ENCODE measurements around the gene FAM107B.

The FAM107B gene

GRCh38 chr10:14775656-14776055 is 959 bp upstream of the FAM107B start:
- Histone ChIP-seq H2BK5ac (ENCODE audit: low read length) (no peak overlapping the region), H2BK120ac (ENCODE audit: low read depth, low read length) (no peak overlapping the region), H3K56ac (ENCODE audit: low read length) (no peak overlapping the region), H3K4me1 (ENCODE audit: control insufficient read depth, low read depth, low read length) (no peaks in the 10 kb centered on the region), H3K27me3 (ENCODE audit: insufficient read depth, low read length, poor library complexity) (no peaks in the 10 kb centered on the region), H3K4me2 (ENCODE audit: low read length) (no peak overlapping the region), H2AK5ac (ENCODE audit: low read length) (no peak overlapping the region), H3K18ac (ENCODE audit: low read length) (no peak overlapping the region), H3K23ac (ENCODE audit: low read length) (no peak overlapping the region), H2BK15ac (replicated peaks; ENCODE audit: low read depth) (no peak overlapping the region), H3K36me3 (ENCODE audit: control insufficient read depth, insufficient read depth, low read length) (no peaks in the 10 kb centered on the region), H3K9ac (ENCODE audit: low read length) (no peak overlapping the region), H4K5ac (ENCODE audit: low read length) (no peak overlapping the region), H4K8ac (ENCODE audit: low read depth, low read length) (no peak overlapping the region), H3K79me1 (ENCODE audit: low read length) (no peaks in the 10 kb centered on the region), H3K79me2 (ENCODE audit: control insufficient read depth, insufficient read depth, low read length) (no peaks in the 10 kb centered on the region), H3K4ac (ENCODE audit: low read depth, low read length) (no peak overlapping the region), H3K4me3 (ENCODE audit: low read length) (no peak overlapping the region), H3K27ac (ENCODE audit: low read depth, low read length) (no peak overlapping the region)
- WGBS (ENCODE audit: extremely low coverage, insufficient coverage, low lambda C conversion rate): no CpG with 5 or more reads among the region's 3 CpGs
- no peak for DNase-seq

GRCh38 chr10:14774214-14774580 is 500 bp downstream of the FAM107B start:
- Histone ChIP-seq H3K4me2 (ENCODE audit: low read length) (no peak overlapping the region), H2BK120ac (ENCODE audit: low read depth, low read length) (no peak overlapping the region), H3K23ac (ENCODE audit: low read length) (no peak overlapping the region), H3K4me3 (ENCODE audit: low read length) (no peak overlapping the region), H3K18ac (ENCODE audit: low read length) (no peak overlapping the region), H3K4me1 (ENCODE audit: control insufficient read depth, low read depth, low read length) (no peaks in the 10 kb centered on the region), H3K4ac (ENCODE audit: low read depth, low read length) (no peak overlapping the region), H3K79me1 (ENCODE audit: low read length) (no peaks in the 10 kb centered on the region), H3K27ac (ENCODE audit: low read depth, low read length) (no peak overlapping the region), H3K36me3 (ENCODE audit: control insufficient read depth, insufficient read depth, low read length) (no peaks in the 10 kb centered on the region), H2BK5ac (ENCODE audit: low read length) (no peak overlapping the region), H2AK5ac (ENCODE audit: low read length) (no peak overlapping the region), H3K56ac (ENCODE audit: low read length) (no peak overlapping the region), H3K9ac (ENCODE audit: low read length) (no peak overlapping the region), H4K5ac (ENCODE audit: low read length) (no peak overlapping the region), H4K8ac (ENCODE audit: low read depth, low read length) (no peak overlapping the region), H2BK15ac (replicated peaks; ENCODE audit: low read depth) (no peak overlapping the region), H3K27me3 (ENCODE audit: insufficient read depth, low read length, poor library complexity) (no peaks in the 10 kb centered on the region), H3K79me2 (ENCODE audit: control insufficient read depth, insufficient read depth, low read length) (no peaks in the 10 kb centered on the region)
- no peak for DNase-seq
- WGBS (ENCODE audit: extremely low coverage, insufficient coverage, low lambda C conversion rate): no CpG with 5 or more reads among the region's 22 CpGs

- H3K18ac ChIP-seq (ENCODE audit: low read length): no peak overlapping the region
- H3K4me2 ChIP-seq (ENCODE audit: low read length): no peak overlapping the region
- no peak overlapping the region for H2BK5ac ChIP-seq (ENCODE audit: low read length)
- H3K79me2 ChIP-seq (ENCODE audit: control insufficient read depth, insufficient read depth, low read length): no peaks in the 10 kb centered on the region
- no peak overlapping the region for H3K4me3 ChIP-seq (ENCODE audit: low read length)
- no peak for DNase-seq
- no peak overlapping the region for H2BK15ac ChIP-seq (replicated peaks; ENCODE audit: low read depth)
- no peak overlapping the region for H3K4ac ChIP-seq (ENCODE audit: low read depth, low read length)
- H2BK120ac ChIP-seq (ENCODE audit: low read depth, low read length): no peak overlapping the region
- no peak overlapping the region for H3K23ac ChIP-seq (ENCODE audit: low read length)
- no peak overlapping the region for H4K5ac ChIP-seq (ENCODE audit: low read length)
- WGBS (ENCODE audit: extremely low coverage, insufficient coverage, low lambda C conversion rate): no CpG with 5 or more reads among the region's 10 CpGs
- H3K27ac ChIP-seq (ENCODE audit: low read depth, low read length): no peak overlapping the region
- H3K36me3 ChIP-seq (ENCODE audit: control insufficient read depth, insufficient read depth, low read length): no peaks in the 10 kb centered on the region
- H3K56ac ChIP-seq (ENCODE audit: low read length): no peak overlapping the region
- H3K27me3 ChIP-seq (ENCODE audit: insufficient read depth, low read length, poor library complexity): no peaks in the 10 kb centered on the region
- H3K9ac ChIP-seq (ENCODE audit: low read length): no peak overlapping the region
- no peaks in the 10 kb centered on the region for H3K79me1 ChIP-seq (ENCODE audit: low read length)
- H3K4me1 ChIP-seq (ENCODE audit: control insufficient read depth, low read depth, low read length): no peaks in the 10 kb centered on the region
- no peak overlapping the region for H4K8ac ChIP-seq (ENCODE audit: low read depth, low read length)
- no peak overlapping the region for H2AK5ac ChIP-seq (ENCODE audit: low read length)
Observed at GRCh38 chr10:14773551-14774213, 1.0 kb downstream of the FAM107B start.

GRCh38 chr10:14772399-14772798 is 2.3 kb downstream of the FAM107B start:
- no peaks in the 10 kb centered on the region for H3K27me3 ChIP-seq (ENCODE audit: insufficient read depth, low read length, poor library complexity)
- no peak overlapping the region for H2BK120ac ChIP-seq (ENCODE audit: low read depth, low read length)
- no CpG with 5 or more reads among the region's 7 CpGs for WGBS (ENCODE audit: extremely low coverage, insufficient coverage, low lambda C conversion rate)

GRCh38 chr10:14770927-14771326 is 3.8 kb downstream of the FAM107B start:
- H3K4me2 ChIP-seq (ENCODE audit: low read length): no peak overlapping the region
- no peak overlapping the region for H2AK5ac ChIP-seq (ENCODE audit: low read length)
- no peak overlapping the region for H3K4ac ChIP-seq (ENCODE audit: low read depth, low read length)
- H2BK120ac ChIP-seq (ENCODE audit: low read depth, low read length): no peak overlapping the region
- H3K18ac ChIP-seq (ENCODE audit: low read length): no peak overlapping the region
- no peaks in the 10 kb centered on the region for H3K36me3 ChIP-seq (ENCODE audit: control insufficient read depth, insufficient read depth, low read length)
- no peak overlapping the region for H3K23ac ChIP-seq (ENCODE audit: low read length)
- H4K8ac ChIP-seq (ENCODE audit: low read depth, low read length): no peak overlapping the region
- no peak overlapping the region for H4K5ac ChIP-seq (ENCODE audit: low read length)
- no peak overlapping the region for H3K27ac ChIP-seq (ENCODE audit: low read depth, low read length)
- no CpG with 5 or more reads among the region's 2 CpGs for WGBS (ENCODE audit: extremely low coverage, insufficient coverage, low lambda C conversion rate)
- H3K9ac ChIP-seq (ENCODE audit: low read length): no peak overlapping the region
- no peak overlapping the region for H3K56ac ChIP-seq (ENCODE audit: low read length)
- no peaks in the 10 kb centered on the region for H3K27me3 ChIP-seq (ENCODE audit: insufficient read depth, low read length, poor library complexity)
- H3K79me2 ChIP-seq (ENCODE audit: control insufficient read depth, insufficient read depth, low read length): no peaks in the 10 kb centered on the region
- H3K4me3 ChIP-seq (ENCODE audit: low read length): no peak overlapping the region
- H3K79me1 ChIP-seq (ENCODE audit: low read length): no peaks in the 10 kb centered on the region
- DNase-seq: no peak
- no peak overlapping the region for H2BK15ac ChIP-seq (replicated peaks; ENCODE audit: low read depth)
- no peak overlapping the region for H2BK5ac ChIP-seq (ENCODE audit: low read length)
- no peaks in the 10 kb centered on the region for H3K4me1 ChIP-seq (ENCODE audit: control insufficient read depth, low read depth, low read length)

More at GRCh38 chr10:14772399-14772798, 2.3 kb downstream of the FAM107B start:
- Histone ChIP-seq H3K79me1 (ENCODE audit: low read length) (no peaks in the 10 kb centered on the region), H3K36me3 (ENCODE audit: control insufficient read depth, insufficient read depth, low read length) (no peaks in the 10 kb centered on the region), H4K5ac (ENCODE audit: low read length) (no peak overlapping the region), H3K9ac (ENCODE audit: low read length) (no peak overlapping the region), H2AK5ac (ENCODE audit: low read length) (no peak overlapping the region), H3K4ac (ENCODE audit: low read depth, low read length) (no peak overlapping the region), H3K79me2 (ENCODE audit: control insufficient read depth, insufficient read depth, low read length) (no peaks in the 10 kb centered on the region), H3K4me3 (ENCODE audit: low read length) (no peak overlapping the region), H2BK5ac (ENCODE audit: low read length) (no peak overlapping the region), H2BK15ac (replicated peaks; ENCODE audit: low read depth) (no peak overlapping the region), H3K27ac (ENCODE audit: low read depth, low read length) (no peak overlapping the region), H4K8ac (ENCODE audit: low read depth, low read length) (no peak overlapping the region), H3K56ac (ENCODE audit: low read length) (no peak overlapping the region), H3K4me1 (ENCODE audit: control insufficient read depth, low read depth, low read length) (no peaks in the 10 kb centered on the region), H3K4me2 (ENCODE audit: low read length) (no peak overlapping the region), H3K23ac (ENCODE audit: low read length) (no peak overlapping the region), H3K18ac (ENCODE audit: low read length) (no peak overlapping the region)
- no peak for DNase-seq

GRCh38 chr10:14761372-14761771 is 13.3 kb downstream of the FAM107B start:
- no CpG with 5 or more reads among the region's 5 CpGs for WGBS (ENCODE audit: extremely low coverage, insufficient coverage, low lambda C conversion rate)
- no peak overlapping the region for H3K9ac ChIP-seq (ENCODE audit: low read length)

More at GRCh38 chr10:14761372-14761771, 13.3 kb downstream of the FAM107B start:
- H3K4me3 ChIP-seq (ENCODE audit: low read length): no peak overlapping the region
- H3K56ac ChIP-seq (ENCODE audit: low read length): no peak overlapping the region
- no peak overlapping the region for H2BK15ac ChIP-seq (replicated peaks; ENCODE audit: low read depth)
- H3K36me3 ChIP-seq (ENCODE audit: control insufficient read depth, insufficient read depth, low read length): no peaks in the 10 kb centered on the region
- H3K27ac ChIP-seq (ENCODE audit: low read depth, low read length): no peak overlapping the region
- H3K4me2 ChIP-seq (ENCODE audit: low read length): no peak overlapping the region
- H3K18ac ChIP-seq (ENCODE audit: low read length): no peak overlapping the region
- no peaks in the 10 kb centered on the region for H3K4me1 ChIP-seq (ENCODE audit: control insufficient read depth, low read depth, low read length)
- DNase-seq: no peak
- H3K79me2 ChIP-seq (ENCODE audit: control insufficient read depth, insufficient read depth, low read length): no peaks in the 10 kb centered on the region
- H2AK5ac ChIP-seq (ENCODE audit: low read length): no peak overlapping the region
- no peak overlapping the region for H2BK120ac ChIP-seq (ENCODE audit: low read depth, low read length)
- no peak overlapping the region for H2BK5ac ChIP-seq (ENCODE audit: low read length)
- H3K4ac ChIP-seq (ENCODE audit: low read depth, low read length): no peak overlapping the region
- no peak overlapping the region for H3K23ac ChIP-seq (ENCODE audit: low read length)
- H3K27me3 ChIP-seq (ENCODE audit: insufficient read depth, low read length, poor library complexity): no peaks in the 10 kb centered on the region
- H4K5ac ChIP-seq (ENCODE audit: low read length): no peak overlapping the region
- H3K79me1 ChIP-seq (ENCODE audit: low read length): no peaks in the 10 kb centered on the region
- H4K8ac ChIP-seq (ENCODE audit: low read depth, low read length): no peak overlapping the region

All from mesendoderm (in vitro differentiated cells).